Endothelial cell of umbilical vein (primary cell): Measurements from ENCODE around the gene TTC3.

Source experiments
- EZH2 ChIP-seq: IDR thresholded peaks from 2 replicates; pipeline ENCODE4 v1.6.1; 2012; ENCODE audit warnings: borderline replicate concordance, low read depth, mild to moderate bottlenecking, moderate library complexity, low read length, inconsistent platforms; ENCODE audit not compliant: severe bottlenecking
- JUN ChIP-seq: IDR thresholded peaks from 2 replicates; pipeline ENCODE4 v1.6.1; 2011; ENCODE audit warnings: borderline replicate concordance, low read depth; ENCODE audit not compliant: insufficient read length, insufficient read depth
- POLR2A ChIP-seq: IDR thresholded peaks from 2 replicates; pipeline ENCODE4 v1.6.1; 2012; ENCODE audit warnings: low read depth, mild to moderate bottlenecking, control low read depth, low read length
- POLR2AphosphoS5 ChIP-seq: IDR thresholded peaks from 2 replicates; pipeline ENCODE4 v1.6.1; 2012; ENCODE audit warnings: low read depth, mild to moderate bottlenecking, control low read depth, low read length, moderate library complexity; ENCODE audit not compliant: insufficient read depth
- TF ChIP-seq, protein P1 (sequence below), 2 donors: IDR thresholded peaks; 1 replicate in 1 of 2; 2 replicates in 1 of 2; pipeline ENCODE4 v1.5.1; 2011; ENCODE audit warnings: low read length in 2 of 2, mild to moderate bottlenecking in 2 of 2, moderate library complexity in 2 of 2, control low read depth in 1 of 2, inconsistent platforms in 1 of 2, low read depth in 1 of 2; ENCODE audit not compliant: insufficient read depth in 1 of 2; ENCODE audit errors: extremely low read depth in 1 of 2
- TF ChIP-seq, protein P2 (sequence below): IDR thresholded peaks from 2 replicates; pipeline ENCODE4 v1.6.1; 2011; ENCODE audit not compliant: insufficient read depth, insufficient read length

DNA sequence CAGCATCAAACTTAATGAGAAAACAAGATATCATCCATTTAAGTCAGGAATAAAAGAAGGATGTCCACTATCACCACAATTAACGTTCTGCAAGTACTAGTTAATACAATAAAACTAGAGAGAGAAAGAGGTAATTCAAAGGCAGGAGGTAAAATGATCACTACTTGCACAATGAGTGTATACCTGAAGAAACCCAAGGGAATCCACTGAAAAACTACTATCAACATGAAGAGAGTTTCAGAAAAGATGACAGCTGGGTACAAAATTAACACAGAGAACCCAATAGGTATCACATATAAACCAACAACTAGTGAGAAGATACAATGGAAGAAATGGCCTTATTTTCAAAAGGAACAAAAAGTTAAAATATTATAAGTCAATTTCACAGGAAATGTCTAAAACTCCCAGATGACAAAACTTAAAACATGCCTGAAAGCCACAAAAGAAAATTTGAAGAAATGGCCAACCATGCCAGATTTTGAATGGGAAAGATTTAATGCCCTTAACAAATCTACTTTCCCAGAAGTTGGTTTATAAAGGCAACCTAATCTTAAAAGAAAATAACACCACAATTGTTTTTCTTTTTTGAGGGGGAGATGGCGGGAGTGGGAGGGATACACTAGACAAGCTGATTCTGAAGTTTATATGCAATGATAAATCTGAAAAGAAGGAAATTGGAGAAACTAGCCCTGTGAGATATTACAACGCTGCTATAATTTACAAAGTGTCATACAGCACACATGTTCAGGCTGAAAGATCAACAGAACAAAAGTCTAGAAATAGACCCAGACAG, 176.3 kb downstream of the TTC3 start:
- TF ChIP-seq POLR2A (no peak), JUN (no peak), EZH2 (no peak), POLR2AphosphoS5 (no peak)
- TF ChIP-seq, protein P1, sequence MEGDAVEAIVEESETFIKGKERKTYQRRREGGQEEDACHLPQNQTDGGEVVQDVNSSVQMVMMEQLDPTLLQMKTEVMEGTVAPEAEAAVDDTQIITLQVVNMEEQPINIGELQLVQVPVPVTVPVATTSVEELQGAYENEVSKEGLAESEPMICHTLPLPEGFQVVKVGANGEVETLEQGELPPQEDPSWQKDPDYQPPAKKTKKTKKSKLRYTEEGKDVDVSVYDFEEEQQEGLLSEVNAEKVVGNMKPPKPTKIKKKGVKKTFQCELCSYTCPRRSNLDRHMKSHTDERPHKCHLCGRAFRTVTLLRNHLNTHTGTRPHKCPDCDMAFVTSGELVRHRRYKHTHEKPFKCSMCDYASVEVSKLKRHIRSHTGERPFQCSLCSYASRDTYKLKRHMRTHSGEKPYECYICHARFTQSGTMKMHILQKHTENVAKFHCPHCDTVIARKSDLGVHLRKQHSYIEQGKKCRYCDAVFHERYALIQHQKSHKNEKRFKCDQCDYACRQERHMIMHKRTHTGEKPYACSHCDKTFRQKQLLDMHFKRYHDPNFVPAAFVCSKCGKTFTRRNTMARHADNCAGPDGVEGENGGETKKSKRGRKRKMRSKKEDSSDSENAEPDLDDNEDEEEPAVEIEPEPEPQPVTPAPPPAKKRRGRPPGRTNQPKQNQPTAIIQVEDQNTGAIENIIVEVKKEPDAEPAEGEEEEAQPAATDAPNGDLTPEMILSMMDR (IDR thresholded peaks at IDR 0.05; ENCODE audit: extremely low read depth in 1 of 2, insufficient read depth in 1 of 2, low read depth in 1 of 2, low read length in 2 of 2), result no peak
- TF ChIP-seq, protein P2, sequence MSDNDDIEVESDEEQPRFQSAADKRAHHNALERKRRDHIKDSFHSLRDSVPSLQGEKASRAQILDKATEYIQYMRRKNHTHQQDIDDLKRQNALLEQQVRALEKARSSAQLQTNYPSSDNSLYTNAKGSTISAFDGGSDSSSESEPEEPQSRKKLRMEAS, result no peak
